Vein endothelial cell (primary cell): ENCODE data around the gene JAKMIP3. TPM values are rescaled to one million over a fixed set of nuclear protein-coding genes. Genes with fewer than 3 reads are reported as not detected.

Experiments used
- total RNA-seq: library from RNA; depleted of rRNA; stranded (reverse); fragments of >200 nt; gene quantifications from 2 replicates; pipeline ENCODE4 v1.2.3, GENCODE V29; 2012

JAKMIP3 gene
- total RNA-seq, result 0.10 TPM in 1 of 2 replicates, not detected in the other

GRCh38 chr10:132065491-132066105 is at the start of gene JAKMIP3:
Gene JAKMIP3 (plus strand): TSS chr10:132065946. CDS start chr10:132104809, 38,863 bp downstream.

Other genes starting within 250 kb of the JAKMIP3 start
- gene PPP2R2D, start 164.9 kb upstream of the JAKMIP3 start, total RNA-seq, result 31.0 and 32.6 TPM in 2 replicates
- 83.6 and 94.9 TPM in 2 replicates for gene BNIP3, start 84.0 kb upstream of the JAKMIP3 start, total RNA-seq
- gene DPYSL4, start 121.0 kb downstream of the JAKMIP3 start, total RNA-seq, result 47.4 and 50.4 TPM in 2 replicates
- gene STK32C, start 242.0 kb downstream of the JAKMIP3 start, total RNA-seq, result 6.5 and 6.9 TPM in 2 replicates